Measurements from ENCODE around the gene TEX36.

GRCh38 chr10:125726914-125727313, 44.0 kb upstream of the TEX36 start:
- TF ChIP-seq POLR2A (IDR thresholded peaks at IDR 0.05), result no peak
- TF ChIP-seq, protein P1, sequence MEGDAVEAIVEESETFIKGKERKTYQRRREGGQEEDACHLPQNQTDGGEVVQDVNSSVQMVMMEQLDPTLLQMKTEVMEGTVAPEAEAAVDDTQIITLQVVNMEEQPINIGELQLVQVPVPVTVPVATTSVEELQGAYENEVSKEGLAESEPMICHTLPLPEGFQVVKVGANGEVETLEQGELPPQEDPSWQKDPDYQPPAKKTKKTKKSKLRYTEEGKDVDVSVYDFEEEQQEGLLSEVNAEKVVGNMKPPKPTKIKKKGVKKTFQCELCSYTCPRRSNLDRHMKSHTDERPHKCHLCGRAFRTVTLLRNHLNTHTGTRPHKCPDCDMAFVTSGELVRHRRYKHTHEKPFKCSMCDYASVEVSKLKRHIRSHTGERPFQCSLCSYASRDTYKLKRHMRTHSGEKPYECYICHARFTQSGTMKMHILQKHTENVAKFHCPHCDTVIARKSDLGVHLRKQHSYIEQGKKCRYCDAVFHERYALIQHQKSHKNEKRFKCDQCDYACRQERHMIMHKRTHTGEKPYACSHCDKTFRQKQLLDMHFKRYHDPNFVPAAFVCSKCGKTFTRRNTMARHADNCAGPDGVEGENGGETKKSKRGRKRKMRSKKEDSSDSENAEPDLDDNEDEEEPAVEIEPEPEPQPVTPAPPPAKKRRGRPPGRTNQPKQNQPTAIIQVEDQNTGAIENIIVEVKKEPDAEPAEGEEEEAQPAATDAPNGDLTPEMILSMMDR (IDR thresholded peaks at IDR 0.05), result no peak

Measured in body of pancreas (tissue), 4 donors.